GM12891 (cell line): ENCODE results near the gene OSCAR.

ENCODE experiments used
- DNase-seq: peaks from one replicate; pipeline ENCODE4 v3.0.0; 2011; ENCODE audit warnings: low spot score; ENCODE audit not compliant: insufficient read length
- FAIRE-seq: peaks from 2 replicates; lab custom pipeline; 2011; peaks lifted over from hg19 to GRCh38; lab: Jason Lieb, UNC
- PAX5 ChIP-seq: IDR thresholded peaks from 2 replicates; pipeline ENCODE4 v1.6.1; 2011; ENCODE audit warnings: low read length, moderate library complexity, mild to moderate bottlenecking; ENCODE audit not compliant: insufficient read depth, severe bottlenecking
- POLR2A ChIP-seq: IDR thresholded peaks from 2 replicates; pipeline ENCODE4 v1.6.1; 2011; ENCODE audit warnings: low read depth, low read length, control low read depth
- POLR2AphosphoS5 ChIP-seq: IDR thresholded peaks from 2 replicates; pipeline ENCODE4 v1.6.1; 2011; ENCODE audit warnings: low read depth, low read length, control low read depth
- POU2F2 ChIP-seq: IDR thresholded peaks from 2 replicates; pipeline ENCODE4 v1.6.1; 2011; ENCODE audit warnings: low read depth, mild to moderate bottlenecking, control low read depth, low read length, moderate library complexity
- SPI1 ChIP-seq: IDR thresholded peaks from 2 replicates; pipeline ENCODE4 v1.6.1; 2011; ENCODE audit warnings: low read depth, low read length, control low read depth
- TAF1 ChIP-seq: IDR thresholded peaks from 2 replicates; pipeline ENCODE4 v1.6.1; 2011; ENCODE audit warnings: low read depth, low read length, control low read depth

The OSCAR gene

DNA sequence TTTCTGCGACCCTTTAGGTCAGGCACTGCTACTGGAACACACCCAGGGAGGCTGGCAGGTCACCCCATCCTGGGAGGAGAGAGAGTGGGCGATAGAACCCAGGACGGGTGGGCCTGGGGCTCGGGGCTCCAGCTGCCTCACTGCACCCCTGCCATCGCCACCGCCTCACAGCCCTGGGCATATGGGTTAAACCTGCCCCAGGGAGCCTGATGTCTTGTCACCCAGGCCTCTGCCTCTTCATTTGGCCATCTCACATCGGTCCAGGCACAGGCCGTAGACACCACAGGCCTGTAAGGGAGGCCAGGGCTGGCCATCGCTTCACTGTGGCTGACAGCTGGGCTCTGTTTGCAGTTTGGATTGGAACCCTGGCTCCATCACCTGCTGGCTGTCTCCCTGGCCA, 25.1 kb upstream of the OSCAR start:
- FAIRE-seq (no peak), DNase-seq (no peak)
- TF ChIP-seq SPI1 (no peak), POLR2AphosphoS5 (no peak), POU2F2 (no peak), TAF1 (no peak), POLR2A (no peak), PAX5 (no peak)

DNA sequence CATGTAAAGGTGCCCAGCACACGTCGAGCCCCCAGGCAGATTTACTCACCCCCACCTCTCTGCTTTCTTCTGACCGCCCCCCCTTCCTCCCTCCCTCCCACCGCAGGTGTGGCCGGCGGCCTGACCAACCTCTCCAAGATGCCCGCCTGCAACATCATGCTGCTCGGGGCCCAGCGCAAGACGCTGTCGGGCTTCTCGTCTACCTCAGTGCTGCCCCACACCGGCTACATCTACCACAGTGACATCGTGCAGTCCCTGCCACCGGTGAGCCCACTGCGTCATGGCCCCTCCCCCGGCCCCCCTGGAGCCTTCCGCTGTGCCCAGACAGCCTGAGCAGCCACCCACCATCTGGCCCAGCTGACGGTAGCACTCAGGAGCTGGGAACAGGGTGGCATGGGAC, 23.8 kb upstream of the OSCAR start:
- FAIRE-seq: no peak
- no peak for DNase-seq
- TF ChIP-seq POU2F2: no peak
- no peak for TF ChIP-seq PAX5
- TF ChIP-seq SPI1: no peak
- no peak for TF ChIP-seq POLR2AphosphoS5
- TF ChIP-seq POLR2A: no peak
- no peak for TF ChIP-seq TAF1

DNA sequence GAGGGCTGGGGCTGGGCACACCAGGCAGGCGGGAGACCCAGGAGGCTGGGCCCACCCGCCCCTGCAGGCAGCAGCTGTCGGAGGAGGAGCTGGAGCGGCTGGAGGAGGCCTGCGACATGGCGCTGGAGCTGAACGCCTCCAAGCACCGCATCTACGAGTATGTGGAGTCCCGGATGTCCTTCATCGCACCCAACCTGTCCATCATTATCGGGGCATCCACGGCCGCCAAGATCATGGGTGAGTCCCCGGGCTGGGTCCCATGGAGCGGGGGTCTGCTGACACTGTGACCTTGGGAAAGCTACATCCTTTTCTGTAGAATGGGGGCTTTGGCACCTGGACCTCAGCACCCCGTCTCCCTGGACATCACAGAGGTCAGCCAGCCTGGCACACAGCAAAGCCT, 23.1 kb upstream of the OSCAR start:
- TF ChIP-seq SPI1 (no peak), POLR2A (no peak), POLR2AphosphoS5 (no peak), POU2F2 (no peak), PAX5 (no peak), TAF1 (no peak)
- DNase-seq (no peak), FAIRE-seq (no peak)

DNA sequence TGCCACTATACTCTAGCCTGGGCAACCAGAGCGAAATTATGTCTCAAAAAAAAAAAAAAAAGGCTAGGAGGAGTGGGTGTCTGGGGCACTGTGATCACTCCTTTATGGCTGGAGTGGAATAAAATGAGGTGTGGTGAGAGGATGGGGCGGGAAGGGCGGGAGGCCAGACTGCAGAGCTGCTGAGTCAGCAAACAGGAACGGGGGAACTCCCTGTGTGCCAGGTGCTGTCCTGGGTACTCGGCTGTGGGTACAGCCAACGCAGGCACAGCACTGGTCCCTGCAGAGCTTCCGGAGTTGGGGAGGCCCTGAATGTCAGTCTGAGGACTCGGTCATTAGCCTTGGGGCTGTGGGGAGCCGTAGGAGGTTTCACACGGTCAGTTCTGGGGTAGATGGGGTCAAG, 20.7 kb upstream of the OSCAR start:
- no peak for TF ChIP-seq TAF1
- TF ChIP-seq POLR2AphosphoS5: no peak
- no peak for TF ChIP-seq POLR2A
- no peak for TF ChIP-seq SPI1
- TF ChIP-seq PAX5: no peak
- no peak for TF ChIP-seq POU2F2
- DNase-seq (no peak), FAIRE-seq (no peak)

DNA sequence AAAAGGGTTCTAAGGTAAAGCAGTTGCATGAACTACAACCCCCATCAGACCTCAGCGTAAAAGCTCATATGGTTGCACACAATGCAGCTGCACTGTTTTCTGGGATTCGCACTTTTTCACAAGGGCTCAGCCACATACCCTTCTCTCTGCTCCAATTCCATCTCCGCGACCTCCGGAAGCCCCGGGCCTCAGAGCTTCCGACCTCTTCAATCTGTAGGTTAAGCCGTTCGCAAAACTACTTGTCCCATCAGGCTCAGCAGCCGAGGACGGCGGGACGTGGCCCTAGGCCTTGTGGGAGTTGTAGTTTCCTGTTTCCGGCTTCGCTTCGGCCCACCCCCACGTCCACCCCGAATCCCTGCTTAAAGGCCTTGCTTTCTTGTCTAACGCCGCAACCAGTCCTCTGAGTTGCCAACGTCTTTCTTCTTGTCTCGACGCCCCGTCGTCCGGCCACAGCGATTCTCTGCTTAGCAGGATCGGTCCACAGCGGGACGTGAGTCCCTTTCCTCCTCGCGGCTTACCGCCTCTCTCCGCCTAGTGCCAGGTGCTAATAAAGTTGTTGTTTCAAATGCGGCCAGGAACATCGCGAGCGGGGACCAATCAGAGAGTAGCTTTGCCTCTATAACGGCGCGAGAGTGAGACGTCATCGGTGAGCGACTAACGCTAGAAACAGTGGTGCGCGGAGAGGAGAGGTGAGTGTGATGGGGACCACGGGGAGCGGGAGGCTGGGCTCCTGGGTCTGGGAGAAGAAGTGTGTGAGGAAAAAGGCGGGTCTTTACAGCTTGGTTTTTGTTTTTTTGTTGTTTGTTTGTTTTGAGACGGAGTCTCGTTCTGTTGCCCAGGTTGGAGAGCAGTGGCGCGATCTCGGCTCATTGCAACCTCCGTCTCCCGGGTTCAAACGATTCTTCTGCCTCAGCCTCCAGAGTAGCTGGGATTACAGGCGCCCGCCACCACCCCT, 14.8 kb upstream of the OSCAR start, which contains the start of the genes PRPF31 and TFPT:
TSS of gene PRPF31 (plus strand) at position 646 of the 955 bp plus-strand sequence. CDS start 2,525 bp downstream, outside the sequence.
TSS of gene TFPT (minus strand) at position 549 of the 955 bp plus-strand sequence. CDS start at position 161, 388 bp downstream.
- FAIRE-seq: peak; percentile 99
- TF ChIP-seq POLR2AphosphoS5 (peak; percentile 90), SPI1 (no peak), PAX5 (peak; percentile 34), POU2F2 (peak; percentile 63), POLR2A (peak; percentile 85), TAF1 (peak; percentile 91)
- DNase-seq: peak; percentile 94

DNA sequence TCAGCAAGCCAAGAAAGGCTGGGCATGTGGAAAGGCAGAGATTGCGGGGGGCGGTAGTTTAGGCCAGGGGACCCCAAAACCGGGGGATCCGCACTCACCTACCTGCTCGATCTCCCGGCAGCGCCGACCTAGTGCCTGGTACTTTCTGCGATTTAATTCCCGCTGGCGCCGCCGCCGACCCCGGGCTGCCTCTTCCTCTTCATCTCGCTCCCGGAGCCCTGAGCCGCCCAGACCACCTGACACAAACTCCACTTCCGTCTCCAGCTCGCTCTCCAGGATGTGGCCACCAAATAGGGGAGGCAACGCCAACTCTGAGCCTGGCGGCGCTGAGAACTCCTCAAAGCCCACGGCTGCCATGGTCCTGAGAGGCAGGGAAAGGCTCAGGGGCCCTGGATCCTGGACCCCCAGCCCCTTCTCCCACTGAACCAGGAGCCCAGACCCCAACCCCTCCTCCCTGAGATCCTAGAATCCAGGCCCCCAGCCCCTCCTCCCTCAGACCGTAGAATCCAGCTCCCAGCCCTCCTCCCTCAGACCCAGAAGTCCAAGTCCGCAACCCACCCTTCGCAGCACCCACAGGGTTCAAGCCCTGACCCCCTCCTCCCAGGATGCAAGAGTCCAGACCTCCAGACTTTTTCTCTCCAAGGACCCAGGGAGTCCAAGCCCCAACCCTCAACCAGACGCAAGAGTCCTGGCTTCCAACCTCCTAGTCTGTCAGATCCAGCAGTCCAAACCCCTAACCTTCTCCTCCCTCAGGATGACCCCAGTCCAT, 13.9 kb upstream of the OSCAR start:
- no peak for DNase-seq
- no peak for FAIRE-seq
- TF ChIP-seq SPI1 (peak; percentile 56), POLR2A (no peak), TAF1 (0 out of 2 replicates have a peak, but pooled peaks have one; percentile 40), POLR2AphosphoS5 (peak; percentile 72), POU2F2 (no peak)

DNA sequence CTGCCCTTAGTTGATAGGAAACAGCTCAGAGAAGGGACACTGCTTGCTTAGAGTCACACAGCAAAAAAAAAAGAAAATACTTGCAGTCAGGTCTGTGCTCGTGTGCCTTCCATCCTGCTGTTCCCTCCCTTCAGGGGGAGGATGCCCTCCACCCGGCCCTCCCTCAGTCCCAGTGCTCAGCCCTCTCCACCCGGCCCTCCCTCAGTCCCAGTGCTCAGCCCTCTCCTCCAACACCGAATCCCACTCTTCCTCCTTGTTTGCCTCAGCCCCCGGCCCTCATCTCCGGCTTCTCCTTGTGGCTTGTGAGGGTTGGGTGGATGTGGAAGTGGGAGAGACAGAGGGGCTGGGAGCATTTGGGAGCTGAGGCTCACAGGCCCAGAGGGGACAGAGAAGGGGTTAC, 9.0 kb upstream of the OSCAR start:
- TF ChIP-seq SPI1: no peak
- no peak for TF ChIP-seq POLR2A
- TF ChIP-seq POU2F2: no peak
- no peak for TF ChIP-seq POLR2AphosphoS5
- TF ChIP-seq TAF1: no peak
- no peak for TF ChIP-seq PAX5
- FAIRE-seq (no peak), DNase-seq (no peak)

DNA sequence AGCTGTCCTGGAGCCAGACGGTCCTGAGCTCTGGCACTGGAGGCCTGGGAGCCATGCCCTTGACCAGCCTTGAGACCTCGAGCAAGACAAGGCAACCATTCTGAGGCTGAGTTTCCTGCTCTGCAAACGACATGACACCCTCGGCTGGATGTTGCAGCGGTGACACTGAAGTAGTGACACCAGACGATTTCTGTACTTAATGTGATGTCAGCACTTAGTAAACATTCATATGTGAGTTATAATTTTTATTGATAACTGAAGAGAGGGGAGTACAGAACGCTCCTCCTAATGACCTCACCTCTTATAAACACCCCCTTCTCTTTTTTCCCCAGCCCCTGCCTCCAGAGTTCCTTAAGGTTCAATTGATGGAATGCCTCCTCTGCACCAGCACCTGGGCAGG, 7.9 kb upstream of the OSCAR start:
- FAIRE-seq: no peak
- TF ChIP-seq TAF1: no peak
- no peak for TF ChIP-seq POLR2AphosphoS5
- no peak for TF ChIP-seq POU2F2
- TF ChIP-seq PAX5: no peak
- no peak for TF ChIP-seq POLR2A
- no peak for TF ChIP-seq SPI1
- no peak for DNase-seq
